GM21825 (cell line): ENCODE results near the gene FGF16.
"Not testable (repeated sequence)": the region's sequence is repeated elsewhere in the genome, so short reads cannot be mapped to it uniquely, and the experiment has no call there.

Experiments used
- ATAC-seq: cut with Tn5 transposase; IDR thresholded peaks from one replicate; pipeline ENCODE4 v1.9.1; 2021; ENCODE audit warnings: mild to moderate bottlenecking, moderate library complexity; ENCODE audit not compliant: unreplicated experiment

Gene FGF16

GRCh38 chrX:77446029-77446585 lies 1.1 kb upstream of the FGF16 start:
- no peak for ATAC-seq

GRCh38 chrX:77447653-77448569 lies 722 bp downstream of the FGF16 start:
- ATAC-seq: no peak

- no peak for ATAC-seq
These were observed 3.2 kb downstream of the FGF16 start for GRCh38 chrX:77450415-77450814.

GRCh38 chrX:77450996-77451395 lies 3.8 kb downstream of the FGF16 start:
- ATAC-seq: no peak

GRCh38 chrX:77453190-77453589 lies 6.0 kb downstream of the FGF16 start:
- ATAC-seq: no peak

- ATAC-seq: no peak
These were observed 8.2 kb downstream of the FGF16 start for GRCh38 chrX:77455437-77455836.

- ATAC-seq: no peak
These were observed 36.9 kb downstream of the FGF16 start for GRCh38 chrX:77484045-77484444.

- ATAC-seq: no peak
These were observed 46.7 kb downstream of the FGF16 start for GRCh38 chrX:77493677-77494553.

- not testable (repeated sequence) for ATAC-seq
These were observed 53.0 kb downstream of the FGF16 start for GRCh38 chrX:77500164-77500563.

- no peak for ATAC-seq
These were observed 55.8 kb downstream of the FGF16 start for GRCh38 chrX:77502951-77503525.

GRCh38 chrX:77505227-77505626 lies 58.0 kb downstream of the FGF16 start:
- no peak for ATAC-seq
